ENCODE measurements around the gene ADAM22.

GRCh38 chr7:88111954-88112471, 178.0 kb downstream of the ADAM22 start:
- TF ChIP-seq POLR2A (IDR thresholded peaks at IDR 0.05) (no peak), CTCF (IDR thresholded peaks at IDR 0.05) (no peak)
